Effector CD4-positive, alpha-beta T cell (primary cell): ENCODE results near the gene TMEM238.
A peak's percentile ranks its signal among the peaks of the same experiment; 100 is the strongest.
"Not testable (repeated sequence)": the region's sequence is repeated elsewhere in the genome, so short reads cannot be mapped to it uniquely, and the experiment has no call there.

Experiments
- DNase-seq: peaks from one replicate; pipeline ENCODE4 v3.0.0-alpha.2; 2020
- total RNA-seq: gene quantifications from one replicate; lab custom pipeline; 2026; lab: John Stamatoyannopoulos, UW

TMEM238 gene
- 5.1 reads per million, percentile 20 among the genes with 10 or more reads in this experiment for total RNA-seq

- DNase-seq = no peak
These were observed at the start of gene TMEM238 for GRCh38 chr19:55384131-55384919. Gene TMEM238, minus strand, starts transcription at chr19:55384292. Its CDS starts 33 bp downstream, at chr19:55384259.

GRCh38 chr19:55433292-55433691 is 49.2 kb upstream of the TMEM238 start:
- no peak for DNase-seq

- no peak for DNase-seq
These were observed 48.3 kb upstream of the TMEM238 start for GRCh38 chr19:55432241-55432959.

GRCh38 chr19:55431183-55431582 is 47.1 kb upstream of the TMEM238 start:
- DNase-seq = no peak

- DNase-seq = no peak
These were observed 42.0 kb upstream of the TMEM238 start for GRCh38 chr19:55426042-55426441.

GRCh38 chr19:55424518-55424917 is 40.4 kb upstream of the TMEM238 start:
- no peak for DNase-seq

GRCh38 chr19:55423225-55424005 is 39.3 kb upstream of the TMEM238 start:
- DNase-seq = no peak

- peak; percentile 26 for DNase-seq
These were observed 37.2 kb upstream of the TMEM238 start for GRCh38 chr19:55421281-55421680.

GRCh38 chr19:55419624-55420236 is 35.6 kb upstream of the TMEM238 start:
- DNase-seq = no peak

- no peak for DNase-seq
These were observed 35.0 kb upstream of the TMEM238 start for GRCh38 chr19:55419103-55419502.

GRCh38 chr19:55418185-55418584 is 34.1 kb upstream of the TMEM238 start:
- peak; percentile 36 for DNase-seq

GRCh38 chr19:55410168-55410567 is 26.1 kb upstream of the TMEM238 start:
- DNase-seq = no peak

GRCh38 chr19:55409179-55409578 is 25.1 kb upstream of the TMEM238 start:
- DNase-seq = not testable (repeated sequence)

GRCh38 chr19:55408533-55408872 is 24.4 kb upstream of the TMEM238 start:
- no peak for DNase-seq

- peak; percentile 95 for DNase-seq
These were observed 23.9 kb upstream of the TMEM238 start for GRCh38 chr19:55407800-55408532.

- DNase-seq = not testable (repeated sequence)
These were observed 23.4 kb upstream of the TMEM238 start, which contains the start of gene UBE2S for GRCh38 chr19:55407550-55407799. Gene UBE2S, minus strand, starts transcription at chr19:55407788. Its CDS starts 199 bp downstream, at chr19:55407589.

- no peak for DNase-seq
These were observed 22.9 kb upstream of the TMEM238 start for GRCh38 chr19:55406826-55407549.

GRCh38 chr19:55406091-55406825 is 22.2 kb upstream of the TMEM238 start:
- DNase-seq = no peak

GRCh38 chr19:55405638-55406037 is 21.5 kb upstream of the TMEM238 start:
- no peak for DNase-seq

GRCh38 chr19:55402509-55402908 is 18.4 kb upstream of the TMEM238 start:
- no peak for DNase-seq

GRCh38 chr19:55401390-55401789 is 17.3 kb upstream of the TMEM238 start:
- not testable (repeated sequence) for DNase-seq
